ENCODE results near the gene ALOX12B.
"Not testable (repeated sequence)": the region's sequence is repeated elsewhere in the genome, so short reads cannot be mapped to it uniquely, and the experiment has no call there.

The ALOX12B gene

DNA sequence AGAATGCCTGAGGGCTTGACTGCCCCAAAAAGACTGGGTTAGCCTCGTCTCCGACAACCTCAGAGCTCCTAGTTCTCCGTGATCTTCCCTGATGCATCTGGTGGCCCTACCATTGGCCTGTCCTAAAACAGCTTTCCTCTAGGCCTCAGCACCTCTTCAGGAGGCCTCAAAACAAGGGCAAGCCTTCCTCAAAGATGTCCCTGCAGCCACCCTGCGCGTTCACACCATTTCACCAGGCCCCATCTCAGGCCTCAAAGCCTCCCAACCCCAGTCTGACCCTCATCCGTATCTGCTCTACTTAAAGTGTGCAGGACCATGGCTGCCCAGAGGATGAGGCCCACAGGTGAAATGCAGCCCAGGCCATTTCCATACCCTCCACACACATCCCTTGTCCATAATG lies 23.4 kb upstream of the ALOX12B start:
- Histone ChIP-seq H3K4me3 (ENCODE audit: low read depth, low read length) (no peak overlapping the region), H3K36me3 (no peaks in the 10 kb centered on the region), H3K27me3 (no peaks in the 10 kb centered on the region), H3K9me3 (no peaks in the 10 kb centered on the region), H3K4me1 (no peaks in the 10 kb centered on the region)
- DNase-seq = no peak
- TF ChIP-seq, protein P1, sequence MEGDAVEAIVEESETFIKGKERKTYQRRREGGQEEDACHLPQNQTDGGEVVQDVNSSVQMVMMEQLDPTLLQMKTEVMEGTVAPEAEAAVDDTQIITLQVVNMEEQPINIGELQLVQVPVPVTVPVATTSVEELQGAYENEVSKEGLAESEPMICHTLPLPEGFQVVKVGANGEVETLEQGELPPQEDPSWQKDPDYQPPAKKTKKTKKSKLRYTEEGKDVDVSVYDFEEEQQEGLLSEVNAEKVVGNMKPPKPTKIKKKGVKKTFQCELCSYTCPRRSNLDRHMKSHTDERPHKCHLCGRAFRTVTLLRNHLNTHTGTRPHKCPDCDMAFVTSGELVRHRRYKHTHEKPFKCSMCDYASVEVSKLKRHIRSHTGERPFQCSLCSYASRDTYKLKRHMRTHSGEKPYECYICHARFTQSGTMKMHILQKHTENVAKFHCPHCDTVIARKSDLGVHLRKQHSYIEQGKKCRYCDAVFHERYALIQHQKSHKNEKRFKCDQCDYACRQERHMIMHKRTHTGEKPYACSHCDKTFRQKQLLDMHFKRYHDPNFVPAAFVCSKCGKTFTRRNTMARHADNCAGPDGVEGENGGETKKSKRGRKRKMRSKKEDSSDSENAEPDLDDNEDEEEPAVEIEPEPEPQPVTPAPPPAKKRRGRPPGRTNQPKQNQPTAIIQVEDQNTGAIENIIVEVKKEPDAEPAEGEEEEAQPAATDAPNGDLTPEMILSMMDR (IDR thresholded peaks at IDR 0.05; ENCODE audit: low read depth, low read length) = no peak

- H3K4me3 ChIP-seq (ENCODE audit: low read depth, low read length) = no peak overlapping the region
- no peak for DNase-seq
- no peaks in the 10 kb centered on the region for H3K36me3 ChIP-seq
- TF ChIP-seq, protein P1 (IDR thresholded peaks at IDR 0.05; ENCODE audit: low read depth, low read length) = no peak
- no peaks in the 10 kb centered on the region for H3K4me1 ChIP-seq
- no peaks in the 10 kb centered on the region for H3K27me3 ChIP-seq
- no peaks in the 10 kb centered on the region for H3K9me3 ChIP-seq
These were observed 22.9 kb upstream of the ALOX12B start for GRCh38 chr17:8110456-8110804.

DNA sequence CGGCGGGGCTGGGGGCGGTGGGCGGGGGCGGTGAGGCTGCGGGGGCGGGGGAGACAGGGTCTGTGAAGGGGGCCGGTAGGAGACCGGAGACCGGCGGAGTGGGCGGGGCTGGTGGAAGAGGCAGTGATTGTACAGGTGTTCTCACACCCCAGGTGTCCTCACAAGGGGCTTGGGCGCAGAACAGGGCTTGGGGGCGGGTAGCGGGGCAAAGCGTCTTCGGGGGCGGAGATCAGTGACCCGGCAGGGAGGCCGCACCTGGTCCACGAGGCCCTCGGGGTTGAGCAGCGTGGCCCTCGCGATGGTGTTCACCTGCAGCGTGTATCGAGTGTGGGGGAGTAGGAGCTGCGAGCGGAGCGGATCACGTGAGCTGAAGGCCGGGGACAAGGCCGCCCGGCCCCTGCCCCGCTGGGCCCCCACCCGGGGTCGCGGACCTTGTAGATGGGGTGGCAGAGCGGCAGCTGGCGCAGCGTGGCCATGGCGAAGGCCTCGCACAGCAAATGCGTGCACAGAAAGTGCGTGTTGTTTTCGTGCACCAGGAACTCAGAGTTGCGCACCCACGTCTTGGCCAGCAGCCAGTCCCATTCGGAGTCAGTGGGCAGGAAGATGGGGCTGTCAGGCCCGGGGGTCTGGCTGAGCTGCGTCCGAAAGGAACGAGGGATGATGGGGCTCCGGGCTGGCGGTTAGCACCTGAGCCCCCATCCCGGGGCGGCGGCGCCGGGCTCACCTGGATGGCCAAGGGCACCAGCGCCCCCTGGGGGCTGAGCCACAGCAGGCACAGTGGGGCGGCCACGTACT lies 22.3 kb upstream of the ALOX12B start:
- H3K4me3 ChIP-seq (ENCODE audit: low read depth, low read length) = peak overlapping the region; percentile 36
- no peaks in the 10 kb centered on the region for H3K4me1 ChIP-seq
- no peaks in the 10 kb centered on the region for H3K9me3 ChIP-seq
- no peaks in the 10 kb centered on the region for H3K27me3 ChIP-seq
- TF ChIP-seq, protein P1 (IDR thresholded peaks at IDR 0.05; ENCODE audit: low read depth, low read length) = peak; percentile 62
- H3K36me3 ChIP-seq = no peaks in the 10 kb centered on the region
- DNase-seq = peak; percentile 72

DNA sequence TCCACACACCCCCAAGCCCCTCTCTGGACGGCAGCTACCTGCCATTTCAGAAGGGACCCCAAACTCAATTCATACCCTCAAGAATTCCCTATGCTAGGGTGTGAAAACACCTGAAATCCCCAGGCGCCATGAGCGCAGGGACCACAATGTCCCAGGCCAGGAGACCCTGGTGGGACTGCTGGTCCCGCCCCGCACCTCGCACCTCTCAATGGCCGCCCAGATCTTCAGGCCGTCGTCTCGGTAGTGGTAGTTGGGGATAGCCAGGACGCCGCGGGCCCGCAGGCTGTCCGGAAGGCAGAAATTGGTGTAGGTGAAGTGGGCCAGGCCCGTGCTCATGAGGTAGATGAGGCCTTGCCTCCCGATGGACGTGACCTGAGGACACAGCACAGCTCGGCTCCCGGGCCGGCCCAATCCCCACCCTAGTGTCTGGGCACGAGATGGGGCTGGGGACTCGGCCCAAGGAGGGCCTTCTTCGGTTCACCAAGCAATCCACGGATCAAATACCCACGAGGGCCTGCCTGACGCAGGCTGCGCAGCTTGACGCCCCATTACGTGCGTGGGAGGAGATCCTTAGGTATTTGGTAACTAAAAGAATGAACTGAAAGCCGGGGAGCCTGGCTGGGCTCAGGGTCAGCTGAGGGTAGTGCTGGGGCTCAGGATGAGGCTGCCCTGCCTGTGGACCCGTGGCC lies 21.6 kb upstream of the ALOX12B start:
- no peak overlapping the region for H3K4me3 ChIP-seq (ENCODE audit: low read depth, low read length)
- no peaks in the 10 kb centered on the region for H3K4me1 ChIP-seq
- no peak for DNase-seq
- H3K9me3 ChIP-seq = no peaks in the 10 kb centered on the region
- TF ChIP-seq, protein P1 (IDR thresholded peaks at IDR 0.05; ENCODE audit: low read depth, low read length) = no peak
- no peaks in the 10 kb centered on the region for H3K36me3 ChIP-seq
- no peaks in the 10 kb centered on the region for H3K27me3 ChIP-seq

- not testable (repeated sequence) for DNase-seq; H3K27me3 ChIP-seq; H3K4me1 ChIP-seq; H3K4me3 ChIP-seq (ENCODE audit: low read depth, low read length); H3K9me3 ChIP-seq; H3K36me3 ChIP-seq
These were observed 19.5 kb upstream of the ALOX12B start for GRCh38 chr17:8106980-8107379.

GRCh38 chr17:8105957-8106398 lies 18.5 kb upstream of the ALOX12B start:
- Histone ChIP-seq H3K27me3 (no peaks in the 10 kb centered on the region), H3K36me3 (no peaks in the 10 kb centered on the region), H3K4me1 (no peaks in the 10 kb centered on the region), H3K9me3 (no peaks in the 10 kb centered on the region), H3K4me3 (ENCODE audit: low read depth, low read length) (no peak overlapping the region)
- TF ChIP-seq, protein P1 (IDR thresholded peaks at IDR 0.05; ENCODE audit: low read depth, low read length) = no peak
- no peak for DNase-seq
